Measurements from ENCODE around the gene STX12.

Gene STX12

GRCh38 chr1:27872059-27872801 is 99.2 kb downstream of the STX12 start, which contains the start of gene THEMIS2:
Gene THEMIS2 (plus strand): TSS chr1:27872544. CDS start chr1:27872572, 28 bp downstream.
- no peak for DNase-seq

- peak; percentile 36 for DNase-seq
Measured at GRCh38 chr1:27872802-27873551, 100.0 kb downstream of the STX12 start.

DNA sequence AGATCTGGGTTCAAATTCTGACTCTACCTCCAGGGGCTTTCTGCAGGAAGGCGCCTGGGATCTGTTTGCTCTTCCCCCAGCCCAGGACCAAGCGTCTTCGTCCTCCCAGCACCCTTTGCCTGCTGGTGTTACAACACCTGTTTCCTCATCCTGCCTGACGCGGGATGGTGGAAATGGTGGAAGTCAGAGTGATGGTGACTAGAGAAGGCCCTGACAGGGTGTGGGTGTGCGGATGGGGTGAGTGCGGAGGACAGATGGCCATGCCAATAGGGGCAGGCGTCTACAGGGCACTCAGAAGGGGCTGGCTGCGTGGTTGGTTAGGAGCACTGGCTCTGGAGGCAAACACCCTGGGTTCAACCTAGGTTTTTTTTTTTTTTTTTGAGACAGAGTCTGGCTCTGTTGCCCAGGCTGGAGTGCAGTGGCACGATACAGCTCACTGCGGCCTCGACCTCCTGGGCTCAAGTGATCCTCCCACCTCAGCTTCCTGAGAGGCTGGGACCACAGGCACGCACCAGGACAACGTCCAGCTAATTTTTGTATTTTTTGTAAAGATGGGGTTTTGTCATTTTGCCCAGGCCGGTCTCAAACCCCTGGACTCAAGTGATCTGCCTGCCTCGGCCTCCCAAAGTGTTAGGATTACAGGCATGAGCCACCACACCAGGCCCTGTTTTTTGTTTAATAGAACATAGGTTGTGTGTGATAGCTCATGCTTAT is 100.8 kb downstream of the STX12 start:
- no peak for DNase-seq

All from MV-4-11 (cell line).